Measurements from ENCODE around the gene TMCO6.
"Not testable (repeated sequence)": the region's sequence is repeated elsewhere in the genome, so short reads cannot be mapped to it uniquely, and the experiment has no call there.

TMCO6 gene

GRCh38 chr5:140664030-140664358 is 24.7 kb downstream of the TMCO6 start:
- H3K4me3 ChIP-seq (ENCODE audit: low read depth, low read length), result peak overlapping the region; percentile 78
- no peak for TF ChIP-seq CTCF (IDR thresholded peaks at IDR 0.05; ENCODE audit: borderline replicate concordance, insufficient read depth, low read depth, low read length)

GRCh38 chr5:140664359-140665119 is 25.3 kb downstream of the TMCO6 start, which contains the start of gene WDR55:
WDR55 (plus strand) TSS chr5:140664904; CDS start chr5:140664913, 9 bp downstream.
- no peak for TF ChIP-seq CTCF (IDR thresholded peaks at IDR 0.05; ENCODE audit: borderline replicate concordance, insufficient read depth, low read depth, low read length)
- peak within 1 kb of the TSS; percentile 78 for H3K4me3 ChIP-seq (ENCODE audit: low read depth, low read length)

GRCh38 chr5:140671035-140671434 is 31.8 kb downstream of the TMCO6 start:
- not testable (repeated sequence) for H3K4me3 ChIP-seq (ENCODE audit: low read depth, low read length)

GRCh38 chr5:140671472-140672125 is 32.3 kb downstream of the TMCO6 start:
- no peak for TF ChIP-seq CTCF (IDR thresholded peaks at IDR 0.05; ENCODE audit: borderline replicate concordance, insufficient read depth, low read depth, low read length)
- no peak overlapping the region for H3K4me3 ChIP-seq (ENCODE audit: low read depth, low read length)

GRCh38 chr5:140672455-140673186 is 33.4 kb downstream of the TMCO6 start:
- no peak overlapping the region for H3K4me3 ChIP-seq (ENCODE audit: low read depth, low read length)

GRCh38 chr5:140673187-140673976 is 34.1 kb downstream of the TMCO6 start, which contains the start of gene DND1:
DND1 (minus strand) TSS chr5:140673576; CDS start chr5:140673542, 34 bp downstream.
- no peak for TF ChIP-seq CTCF (IDR thresholded peaks at IDR 0.05; ENCODE audit: borderline replicate concordance, insufficient read depth, low read depth, low read length)
- H3K4me3 ChIP-seq (ENCODE audit: low read depth, low read length), result no peak within 1 kb of the TSS

More at GRCh38 chr5:140672455-140673186, 33.4 kb downstream of the TMCO6 start:
- TF ChIP-seq CTCF (IDR thresholded peaks at IDR 0.05; ENCODE audit: borderline replicate concordance, insufficient read depth, low read depth, low read length), result no peak

DNA sequence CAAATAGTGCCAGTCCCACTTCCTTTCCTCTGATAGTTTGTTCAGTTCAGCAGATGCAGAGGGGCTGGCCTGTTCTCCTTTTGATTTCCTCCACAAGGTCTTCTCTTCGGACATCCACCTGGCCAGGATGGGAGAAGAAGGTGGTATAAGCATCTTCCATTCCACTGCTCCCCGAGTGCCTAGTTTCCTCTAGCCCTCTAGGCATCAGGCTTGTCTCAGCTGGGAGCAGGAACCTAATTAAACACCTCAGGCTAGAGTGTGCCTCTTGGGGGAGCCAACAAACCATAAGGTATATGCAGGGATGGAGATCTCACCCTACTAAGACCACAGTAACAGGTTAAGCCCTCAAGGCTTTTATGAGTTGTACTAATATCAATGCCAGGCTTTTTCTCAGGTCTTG is 35.0 kb downstream of the TMCO6 start:
- no peak overlapping the region for H3K4me3 ChIP-seq (ENCODE audit: low read depth, low read length)
- no peak for TF ChIP-seq CTCF (IDR thresholded peaks at IDR 0.05; ENCODE audit: borderline replicate concordance, insufficient read depth, low read depth, low read length)
